LNCaP clone FGC (cell line): ENCODE results near the gene SEC24D.

Experiments
- DNase-seq: peaks from one replicate; pipeline ENCODE4 v3.0.0-alpha.2; 2011; ENCODE audit warnings: low read depth
- H3K4me3 ChIP-seq: 2 replicates; pipeline ENCODE4 v1.5.1; 2011; ENCODE audit warnings: mild to moderate bottlenecking, low read depth, low read length, control low read depth
- TF ChIP-seq, protein P1 (sequence below): IDR thresholded peaks from 2 replicates; pipeline ENCODE4 v1.5.1; 2012; ENCODE audit warnings: mild to moderate bottlenecking; ENCODE audit not compliant: control insufficient read depth, insufficient read depth; ENCODE audit errors: extremely low read depth

Gene SEC24D

DNA sequence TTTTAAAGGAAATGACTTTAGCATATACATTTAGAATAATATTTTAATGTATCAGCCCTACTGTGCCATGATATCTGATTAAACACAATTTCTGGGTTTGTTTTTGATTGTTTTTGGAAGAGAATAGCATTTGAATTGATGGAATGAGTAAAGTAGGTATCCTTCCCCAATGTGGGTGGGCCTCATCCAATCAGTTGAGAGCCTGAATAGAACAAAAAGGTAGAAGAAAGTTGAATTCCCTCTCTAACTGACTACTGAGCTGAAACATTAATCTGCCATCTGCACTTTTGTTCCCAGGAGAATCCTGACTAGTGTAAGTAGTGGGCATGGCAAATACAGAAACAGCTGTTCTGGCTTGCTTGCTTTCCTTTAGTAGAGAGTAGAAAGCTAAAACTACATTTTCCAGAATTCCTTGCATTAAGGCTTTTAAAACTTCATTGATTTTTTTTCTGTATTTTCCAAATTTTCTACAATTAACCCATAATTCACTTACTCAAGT lies 9.7 kb upstream of the SEC24D start:
- TF ChIP-seq, protein P1, sequence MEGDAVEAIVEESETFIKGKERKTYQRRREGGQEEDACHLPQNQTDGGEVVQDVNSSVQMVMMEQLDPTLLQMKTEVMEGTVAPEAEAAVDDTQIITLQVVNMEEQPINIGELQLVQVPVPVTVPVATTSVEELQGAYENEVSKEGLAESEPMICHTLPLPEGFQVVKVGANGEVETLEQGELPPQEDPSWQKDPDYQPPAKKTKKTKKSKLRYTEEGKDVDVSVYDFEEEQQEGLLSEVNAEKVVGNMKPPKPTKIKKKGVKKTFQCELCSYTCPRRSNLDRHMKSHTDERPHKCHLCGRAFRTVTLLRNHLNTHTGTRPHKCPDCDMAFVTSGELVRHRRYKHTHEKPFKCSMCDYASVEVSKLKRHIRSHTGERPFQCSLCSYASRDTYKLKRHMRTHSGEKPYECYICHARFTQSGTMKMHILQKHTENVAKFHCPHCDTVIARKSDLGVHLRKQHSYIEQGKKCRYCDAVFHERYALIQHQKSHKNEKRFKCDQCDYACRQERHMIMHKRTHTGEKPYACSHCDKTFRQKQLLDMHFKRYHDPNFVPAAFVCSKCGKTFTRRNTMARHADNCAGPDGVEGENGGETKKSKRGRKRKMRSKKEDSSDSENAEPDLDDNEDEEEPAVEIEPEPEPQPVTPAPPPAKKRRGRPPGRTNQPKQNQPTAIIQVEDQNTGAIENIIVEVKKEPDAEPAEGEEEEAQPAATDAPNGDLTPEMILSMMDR = no peak
- DNase-seq = no peak
- H3K4me3 ChIP-seq = no peak overlapping the region

DNA sequence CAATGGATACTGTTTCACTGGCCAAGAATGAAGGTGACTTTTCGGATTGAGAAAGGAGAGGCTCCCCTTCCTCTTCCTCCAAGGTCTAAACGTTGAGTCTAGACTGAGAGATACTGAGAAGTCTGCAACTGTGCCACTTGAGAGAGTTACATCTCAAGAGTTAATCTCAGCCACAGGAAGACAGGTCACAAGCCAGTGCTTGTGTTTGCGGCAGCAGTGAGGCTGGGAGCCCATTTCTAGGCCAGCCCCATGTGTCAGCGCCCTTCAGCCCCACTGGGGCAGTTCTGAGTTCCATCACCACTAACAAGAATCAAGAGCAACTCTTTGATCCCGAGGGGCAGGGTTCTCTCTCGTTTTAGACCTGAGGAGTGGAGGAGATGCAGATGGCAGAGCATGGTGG lies 7.3 kb upstream of the SEC24D start:
- DNase-seq = no peak
- no peak overlapping the region for H3K4me3 ChIP-seq
- TF ChIP-seq, protein P1 = no peak

DNA sequence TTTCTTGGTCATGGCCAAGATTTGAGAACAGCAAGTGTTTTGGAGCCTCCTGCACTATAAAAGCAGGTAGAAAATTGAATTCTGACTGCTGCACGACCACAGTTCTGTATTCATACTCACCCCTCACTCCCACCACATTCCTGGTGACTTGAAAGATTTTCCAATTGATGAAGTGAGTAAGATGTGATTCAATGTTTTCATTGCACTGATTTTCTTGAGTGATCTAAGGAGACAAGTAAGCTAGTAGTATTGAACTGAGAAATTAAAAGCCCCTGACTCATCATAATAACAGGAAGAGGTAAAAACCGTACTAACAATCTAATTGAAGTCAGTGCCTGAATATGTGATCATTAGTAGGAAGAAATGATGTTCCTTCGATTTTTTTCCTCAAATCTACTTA lies 6.1 kb upstream of the SEC24D start:
- no peak overlapping the region for H3K4me3 ChIP-seq
- DNase-seq = no peak
- TF ChIP-seq, protein P1 = no peak

DNA sequence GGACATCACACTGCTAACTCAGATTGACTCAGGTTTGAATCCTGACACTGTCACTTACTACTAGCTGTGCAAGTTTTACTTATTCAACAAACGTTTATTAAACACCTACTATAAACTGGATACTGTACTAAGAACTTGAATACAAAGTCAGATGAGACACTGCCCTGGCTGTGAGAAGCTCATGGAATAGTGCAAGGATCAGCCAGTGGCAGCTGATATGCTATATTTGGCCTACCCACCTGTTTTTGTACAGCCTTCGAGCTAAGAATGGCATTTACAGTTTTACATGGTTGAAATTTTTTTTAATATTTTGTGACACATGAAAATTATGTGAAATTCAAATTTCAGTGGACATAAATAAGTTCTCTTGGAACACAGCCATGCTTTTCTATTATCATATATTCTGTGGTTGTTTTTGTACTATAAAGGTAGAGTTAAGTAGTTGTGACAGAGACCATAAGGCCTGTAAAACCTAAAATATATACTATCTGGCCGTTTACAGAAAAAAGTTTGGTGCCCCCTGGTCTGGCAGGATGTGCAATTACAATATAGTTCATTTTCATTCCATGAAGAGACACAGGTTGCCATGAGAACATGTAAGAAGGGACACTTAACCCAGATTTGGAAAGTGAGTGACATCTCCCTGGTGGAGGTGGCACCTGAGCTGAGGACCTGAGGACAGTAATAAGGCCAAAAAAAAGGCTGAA lies 3.4 kb upstream of the SEC24D start:
- DNase-seq = no peak

DNA sequence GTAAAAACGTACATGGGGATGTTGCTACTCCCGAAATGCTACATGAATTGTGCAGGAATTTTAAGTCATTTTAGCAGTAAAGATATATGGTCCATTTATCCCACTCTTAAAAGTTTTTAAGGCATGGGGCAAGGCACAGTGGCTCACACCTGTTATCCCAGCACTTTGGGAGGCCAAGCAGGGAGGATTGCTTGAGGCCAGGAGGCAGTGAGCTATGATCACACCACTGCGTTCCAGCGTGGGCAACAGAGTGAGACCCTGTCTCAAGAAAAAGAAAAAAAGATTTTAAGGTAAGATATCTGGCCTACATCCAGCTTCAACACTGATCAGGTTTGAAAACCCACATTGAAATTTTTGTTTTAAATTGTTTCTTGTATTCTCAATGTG lies 1.2 kb upstream of the SEC24D start:
- H3K4me3 ChIP-seq = peak overlapping the region; percentile 67; the same call in 1 of the 2 replicates
- no peak for DNase-seq

More for the DNA sequence above, 3.4 kb upstream of the SEC24D start:
- no peak overlapping the region for H3K4me3 ChIP-seq
- TF ChIP-seq, protein P1 = no peak

DNA sequence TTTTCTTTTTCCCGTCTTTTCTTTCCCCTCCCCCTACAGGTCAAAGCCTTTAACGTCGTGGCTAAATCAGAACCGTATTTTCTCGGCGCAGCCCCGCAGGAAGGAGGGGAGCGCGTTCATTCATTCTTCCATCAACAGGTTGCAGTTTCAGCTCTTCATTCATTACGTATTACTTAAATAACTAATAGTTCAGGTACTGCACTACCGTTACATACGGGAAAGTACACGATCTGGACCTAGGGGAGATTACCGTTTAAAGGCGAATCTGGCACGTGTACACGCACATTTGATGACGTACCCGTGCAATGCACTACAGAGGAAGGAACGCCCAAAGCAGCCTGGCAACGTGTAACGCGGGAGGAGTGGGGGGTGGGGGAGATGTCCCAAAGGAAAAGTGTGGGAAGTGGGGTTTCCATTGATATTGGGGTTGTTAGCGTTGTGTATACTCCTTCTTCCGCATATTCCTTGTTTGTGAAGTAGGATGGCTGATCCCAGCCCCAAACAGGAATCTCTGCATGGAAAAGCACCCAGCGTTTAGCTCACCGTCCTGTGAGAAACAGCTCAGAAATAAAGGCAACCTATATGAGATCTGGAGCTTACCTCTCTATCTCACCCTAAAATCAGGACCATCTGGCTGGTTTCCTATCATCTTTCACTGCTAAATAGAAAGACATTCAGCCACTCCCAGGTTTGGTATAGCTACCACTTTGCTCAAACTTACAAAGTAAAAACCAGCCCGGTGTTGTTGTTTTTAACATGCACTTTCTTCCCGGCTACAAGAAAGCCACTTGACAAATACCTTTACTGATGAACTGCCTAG lies 585 bp upstream of the SEC24D start:
- peak overlapping the region; percentile 67 for H3K4me3 ChIP-seq
- TF ChIP-seq, protein P1 = no peak
- DNase-seq = no peak

More for the DNA sequence above, 1.2 kb upstream of the SEC24D start:
- TF ChIP-seq, protein P1 = no peak
